Stomach (tissue), 4 donors: Measurements from ENCODE around the gene LSAMP.

Experiments
- EP300 ChIP-seq: sonication (generic); formaldehyde crosslinking; IDR thresholded peaks from one replicate; pipeline ENCODE4 v1.6.1; 2017; ENCODE audit warnings: antibody characterized with exemption
- POLR2AphosphoS5 ChIP-seq, 3 donors: sonication (generic); formaldehyde crosslinking; IDR thresholded peaks; one replicate each; pipeline ENCODE4 v1.6.1; 2016; ENCODE audit warnings: antibody characterized with exemption in 3 of 3
- TF ChIP-seq, protein P1 (sequence below), 7 experiments: fragments of 450-650 bp in 4 of 7; fragments of 200-600 bp in 3 of 7; sonication (generic) in 3 of 7; IDR thresholded peaks; one replicate each; pipeline ENCODE4 v1.5.1; 2016 to 2019; ENCODE audit warnings: antibody characterized with exemption in 7 of 7, control low read depth in 2 of 7, mild to moderate bottlenecking in 1 of 7

DNA sequence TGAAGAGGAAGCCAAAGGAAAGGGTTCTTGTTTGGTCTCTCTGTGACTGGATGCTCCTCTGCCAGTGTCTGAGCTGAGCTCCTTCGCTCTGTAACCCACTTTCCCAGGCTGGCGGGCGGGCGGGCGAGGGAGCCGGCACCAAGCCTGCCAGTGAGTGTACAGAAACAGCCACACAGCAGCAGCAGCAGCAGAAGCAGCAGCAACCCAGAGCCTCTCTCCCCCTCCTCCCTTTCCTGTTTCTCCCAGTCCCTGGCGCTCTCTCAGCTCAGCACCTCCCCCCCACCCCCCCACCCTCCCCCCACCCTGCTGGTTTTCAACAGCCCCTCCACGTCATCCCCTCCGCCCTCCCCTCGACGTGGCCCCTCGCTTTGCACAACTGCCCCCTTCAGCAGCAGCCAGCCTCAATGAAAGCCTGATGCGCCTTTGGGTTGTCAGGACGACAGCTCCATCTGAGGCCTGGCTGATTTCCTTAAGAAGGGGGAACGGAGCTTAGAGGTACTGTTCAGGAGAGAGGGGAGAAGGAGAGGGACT lies at the start of gene LSAMP:
- TF ChIP-seq, protein P1, sequence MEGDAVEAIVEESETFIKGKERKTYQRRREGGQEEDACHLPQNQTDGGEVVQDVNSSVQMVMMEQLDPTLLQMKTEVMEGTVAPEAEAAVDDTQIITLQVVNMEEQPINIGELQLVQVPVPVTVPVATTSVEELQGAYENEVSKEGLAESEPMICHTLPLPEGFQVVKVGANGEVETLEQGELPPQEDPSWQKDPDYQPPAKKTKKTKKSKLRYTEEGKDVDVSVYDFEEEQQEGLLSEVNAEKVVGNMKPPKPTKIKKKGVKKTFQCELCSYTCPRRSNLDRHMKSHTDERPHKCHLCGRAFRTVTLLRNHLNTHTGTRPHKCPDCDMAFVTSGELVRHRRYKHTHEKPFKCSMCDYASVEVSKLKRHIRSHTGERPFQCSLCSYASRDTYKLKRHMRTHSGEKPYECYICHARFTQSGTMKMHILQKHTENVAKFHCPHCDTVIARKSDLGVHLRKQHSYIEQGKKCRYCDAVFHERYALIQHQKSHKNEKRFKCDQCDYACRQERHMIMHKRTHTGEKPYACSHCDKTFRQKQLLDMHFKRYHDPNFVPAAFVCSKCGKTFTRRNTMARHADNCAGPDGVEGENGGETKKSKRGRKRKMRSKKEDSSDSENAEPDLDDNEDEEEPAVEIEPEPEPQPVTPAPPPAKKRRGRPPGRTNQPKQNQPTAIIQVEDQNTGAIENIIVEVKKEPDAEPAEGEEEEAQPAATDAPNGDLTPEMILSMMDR (IDR thresholded peaks at IDR 0.05), result no peak
- no peak for TF ChIP-seq POLR2AphosphoS5 (IDR thresholded peaks at IDR 0.05)
- no peak for TF ChIP-seq EP300
